HepG2 (cell line): Measurements from ENCODE around the gene ZNF282. TPM values are rescaled to one million over a fixed set of nuclear protein-coding genes. Genes with fewer than 3 reads are reported as not detected.
A peak's percentile ranks its signal among the peaks of the same experiment; 100 is the strongest.

Experiments used
- EEA1 ChIP-seq: sonication (generic); formaldehyde crosslinking; IDR thresholded peaks from 2 replicates; pipeline ENCODE4 v1.5.1; 2020; ENCODE audit warnings: mild to moderate bottlenecking, missing genetic modification reagents, borderline replicate concordance
- ELF1 ChIP-seq: sonication (generic); formaldehyde crosslinking; IDR thresholded peaks from 2 replicates; pipeline ENCODE4 v1.4.0; 2020; ENCODE audit warnings: missing genetic modification reagents
- KLF16 ChIP-seq, 2 experiments: sonication (generic) in 1 of 2; formaldehyde crosslinking in 1 of 2; IDR thresholded peaks; 2 replicates each; pipeline versions ENCODE4 v1.6.1 to v1.8.0; 2016 to 2023; ENCODE audit warnings: missing genetic modification reagents in 2 of 2, missing compliant biosample characterization in 1 of 2
- MEIS2 ChIP-seq: sonication (generic); formaldehyde crosslinking; IDR thresholded peaks from 2 replicates; pipeline ENCODE4 v1.9.0; 2021; ENCODE audit warnings: mild to moderate bottlenecking, missing genetic modification reagents
- NONO ChIP-seq, 2 experiments: fragments of 450-650 bp in 1 of 2; sonication (generic) in 1 of 2; formaldehyde crosslinking in 1 of 2; IDR thresholded peaks in 1 of 2; conservative IDR thresholded peaks in 1 of 2; 2 replicates each; pipeline versions ENCODE4 v1.6.1 to v1.8.0; 2017 to 2022; ENCODE audit warnings: mild to moderate bottlenecking in 1 of 2, missing genetic modification reagents in 1 of 2, moderate library complexity in 1 of 2
- PITX1 ChIP-seq: sonication (generic); formaldehyde crosslinking; IDR thresholded peaks from 2 replicates; pipeline ENCODE4 v1.5.1; 2020; ENCODE audit warnings: mild to moderate bottlenecking, missing genetic modification reagents
- SIX4 ChIP-seq: sonication (generic); formaldehyde crosslinking; IDR thresholded peaks from 2 replicates; pipeline ENCODE4 v1.4.0; 2020; ENCODE audit warnings: missing genetic modification reagents
- SMAD9 ChIP-seq: sonication (generic); formaldehyde crosslinking; IDR thresholded peaks from 2 replicates; pipeline ENCODE4 v1.5.1; 2020; ENCODE audit warnings: mild to moderate bottlenecking, missing genetic modification reagents
- SRSF1 ChIP-seq: fragments of 200-400 bp; formaldehyde crosslinking; optimal IDR thresholded peaks from 2 replicates; pipeline ENCODE3; 2017; ENCODE audit warnings: mild to moderate bottlenecking, low read depth, low read length, moderate library complexity
- TOPORS ChIP-seq: sonication (generic); formaldehyde crosslinking; IDR thresholded peaks from 2 replicates; pipeline ENCODE4 v1.8.0; 2023; ENCODE audit warnings: mild to moderate bottlenecking, missing genetic modification reagents
- ZFP1 ChIP-seq: IDR thresholded peaks from 2 replicates; pipeline ENCODE4 v1.6.1; 2016
- ZKSCAN5 ChIP-seq: sonication (generic); formaldehyde crosslinking; IDR thresholded peaks from 2 replicates; pipeline ENCODE4 v1.5.1; 2020; ENCODE audit warnings: mild to moderate bottlenecking, missing genetic modification reagents
- ZNF773 ChIP-seq: sonication (generic); formaldehyde crosslinking; IDR thresholded peaks from 2 replicates; pipeline ENCODE4 v1.4.0; 2020; ENCODE audit warnings: missing genetic modification reagents, borderline replicate concordance
- polyA plus RNA-seq, 8 experiments: library from polyadenylated mRNA; depleted of rRNA in 3 of 8; stranded (reverse) in 7 of 8; unstranded in 1 of 8; fragments of >200 nt; fragmentation: Illumina TruSeq in 4 of 8; extraction: Trizol in 4 of 8; gene quantifications; 2 replicates each; pipeline versions ENCODE4 v1.2.1 to v1.2.3, GENCODE V29; 2011 to 2016; ENCODE audit warnings: low read depth in 4 of 8, missing spikeins in 1 of 8, mixed read lengths in 1 of 8; ENCODE audit not compliant: insufficient read depth in 1 of 8
- total RNA-seq, 5 experiments: library from RNA; depleted of rRNA; stranded (reverse); fragments of >200 nt; fragmentation: Illumina TruSeq; extraction: Trizol; gene quantifications; 2 replicates each; pipeline ENCODE4 v1.2.3, GENCODE V29; 2016; ENCODE audit warnings: low read depth in 1 of 5
- TF ChIP-seq, protein P1 (sequence below): fragments of 450-650 bp; IDR thresholded peaks from 2 replicates; pipeline ENCODE4 v1.6.1; 2017
- TF ChIP-seq, protein P2 (sequence below): sonication (generic); formaldehyde crosslinking; IDR thresholded peaks from 2 replicates; pipeline ENCODE4; 2020; ENCODE audit warnings: missing genetic modification reagents, mild to moderate bottlenecking, borderline replicate concordance
- TF ChIP-seq, protein P3 (sequence below): IDR thresholded peaks from 2 replicates; pipeline ENCODE4 v1.6.1; 2012; ENCODE audit warnings: low read depth, low read length, improper control_type of control experiment
- TF ChIP-seq, protein P4 (sequence below): sonication (generic); formaldehyde crosslinking; IDR thresholded peaks from 2 replicates; pipeline ENCODE4 v1.5.0; 2020; ENCODE audit warnings: missing genetic modification reagents
- TF ChIP-seq, protein P5 (sequence below): sonication (generic); formaldehyde crosslinking; IDR thresholded peaks from 2 replicates; pipeline ENCODE4 v1.8.0; 2022; ENCODE audit warnings: mild to moderate bottlenecking, missing genetic modification reagents, moderate library complexity
- TF ChIP-seq, protein P6 (sequence below): sonication (generic); formaldehyde crosslinking; conservative IDR thresholded peaks from 2 replicates; pipeline ENCODE4 v1.4.0; 2020; ENCODE audit warnings: missing genetic modification reagents

The ZNF282 gene
- total and polyA plus RNA-seq, 2 of the 13 experiments (the other 11 are each of a cell fraction or from before 2014, with no cell fraction given) = 9.1 to 20.9 TPM

DNA sequence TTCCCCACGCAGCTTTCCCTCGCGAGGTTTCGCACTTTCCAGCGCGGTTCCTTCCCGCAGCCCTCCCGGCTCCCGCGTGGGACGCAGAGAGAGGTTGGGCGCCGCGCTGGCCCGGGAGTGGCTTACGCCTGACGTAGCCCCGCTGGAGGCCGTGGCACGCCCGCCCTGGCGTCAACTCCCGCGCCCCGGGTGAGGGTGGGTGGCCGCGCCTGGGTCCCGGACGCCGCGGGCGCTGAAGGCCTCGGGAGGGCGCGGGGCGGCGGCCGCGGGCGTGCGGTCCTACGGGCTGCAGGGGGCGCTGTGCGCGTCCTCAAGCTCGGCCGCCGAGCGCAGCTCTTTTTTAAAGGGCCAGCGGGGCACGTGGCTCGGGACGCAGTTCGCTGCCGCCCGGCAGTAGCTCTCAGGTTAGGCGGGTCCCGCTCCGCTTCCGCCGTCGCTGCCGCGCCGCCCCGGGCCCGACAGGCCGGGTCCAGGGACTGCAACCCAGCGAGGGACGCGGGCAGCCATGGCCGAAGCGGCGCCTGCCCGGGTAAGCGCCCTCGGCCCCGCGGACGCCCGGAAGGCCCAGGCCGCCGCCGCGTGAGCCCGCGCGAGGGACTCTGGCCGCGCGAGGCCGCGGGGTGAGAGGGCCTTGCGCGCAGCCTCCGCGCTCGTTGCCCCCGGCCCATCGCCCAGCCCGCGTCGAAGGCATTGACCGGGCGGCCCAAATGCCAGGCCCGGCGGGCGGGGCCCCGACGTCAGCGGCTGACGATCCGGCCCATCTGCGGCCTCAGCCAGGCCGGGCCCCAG lies 66.7 kb downstream of the ZNF282 start, which contains the start of gene ZNF783 (continued):
- TF ChIP-seq, protein P1, sequence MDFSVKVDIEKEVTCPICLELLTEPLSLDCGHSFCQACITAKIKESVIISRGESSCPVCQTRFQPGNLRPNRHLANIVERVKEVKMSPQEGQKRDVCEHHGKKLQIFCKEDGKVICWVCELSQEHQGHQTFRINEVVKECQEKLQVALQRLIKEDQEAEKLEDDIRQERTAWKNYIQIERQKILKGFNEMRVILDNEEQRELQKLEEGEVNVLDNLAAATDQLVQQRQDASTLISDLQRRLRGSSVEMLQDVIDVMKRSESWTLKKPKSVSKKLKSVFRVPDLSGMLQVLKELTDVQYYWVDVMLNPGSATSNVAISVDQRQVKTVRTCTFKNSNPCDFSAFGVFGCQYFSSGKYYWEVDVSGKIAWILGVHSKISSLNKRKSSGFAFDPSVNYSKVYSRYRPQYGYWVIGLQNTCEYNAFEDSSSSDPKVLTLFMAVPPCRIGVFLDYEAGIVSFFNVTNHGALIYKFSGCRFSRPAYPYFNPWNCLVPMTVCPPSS = no peak
- TF ChIP-seq, protein P2, sequence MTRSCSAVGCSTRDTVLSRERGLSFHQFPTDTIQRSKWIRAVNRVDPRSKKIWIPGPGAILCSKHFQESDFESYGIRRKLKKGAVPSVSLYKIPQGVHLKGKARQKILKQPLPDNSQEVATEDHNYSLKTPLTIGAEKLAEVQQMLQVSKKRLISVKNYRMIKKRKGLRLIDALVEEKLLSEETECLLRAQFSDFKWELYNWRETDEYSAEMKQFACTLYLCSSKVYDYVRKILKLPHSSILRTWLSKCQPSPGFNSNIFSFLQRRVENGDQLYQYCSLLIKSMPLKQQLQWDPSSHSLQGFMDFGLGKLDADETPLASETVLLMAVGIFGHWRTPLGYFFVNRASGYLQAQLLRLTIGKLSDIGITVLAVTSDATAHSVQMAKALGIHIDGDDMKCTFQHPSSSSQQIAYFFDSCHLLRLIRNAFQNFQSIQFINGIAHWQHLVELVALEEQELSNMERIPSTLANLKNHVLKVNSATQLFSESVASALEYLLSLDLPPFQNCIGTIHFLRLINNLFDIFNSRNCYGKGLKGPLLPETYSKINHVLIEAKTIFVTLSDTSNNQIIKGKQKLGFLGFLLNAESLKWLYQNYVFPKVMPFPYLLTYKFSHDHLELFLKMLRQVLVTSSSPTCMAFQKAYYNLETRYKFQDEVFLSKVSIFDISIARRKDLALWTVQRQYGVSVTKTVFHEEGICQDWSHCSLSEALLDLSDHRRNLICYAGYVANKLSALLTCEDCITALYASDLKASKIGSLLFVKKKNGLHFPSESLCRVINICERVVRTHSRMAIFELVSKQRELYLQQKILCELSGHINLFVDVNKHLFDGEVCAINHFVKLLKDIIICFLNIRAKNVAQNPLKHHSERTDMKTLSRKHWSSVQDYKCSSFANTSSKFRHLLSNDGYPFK (CRISPR knock-in tag) = no peak
- TF ChIP-seq, protein P3, sequence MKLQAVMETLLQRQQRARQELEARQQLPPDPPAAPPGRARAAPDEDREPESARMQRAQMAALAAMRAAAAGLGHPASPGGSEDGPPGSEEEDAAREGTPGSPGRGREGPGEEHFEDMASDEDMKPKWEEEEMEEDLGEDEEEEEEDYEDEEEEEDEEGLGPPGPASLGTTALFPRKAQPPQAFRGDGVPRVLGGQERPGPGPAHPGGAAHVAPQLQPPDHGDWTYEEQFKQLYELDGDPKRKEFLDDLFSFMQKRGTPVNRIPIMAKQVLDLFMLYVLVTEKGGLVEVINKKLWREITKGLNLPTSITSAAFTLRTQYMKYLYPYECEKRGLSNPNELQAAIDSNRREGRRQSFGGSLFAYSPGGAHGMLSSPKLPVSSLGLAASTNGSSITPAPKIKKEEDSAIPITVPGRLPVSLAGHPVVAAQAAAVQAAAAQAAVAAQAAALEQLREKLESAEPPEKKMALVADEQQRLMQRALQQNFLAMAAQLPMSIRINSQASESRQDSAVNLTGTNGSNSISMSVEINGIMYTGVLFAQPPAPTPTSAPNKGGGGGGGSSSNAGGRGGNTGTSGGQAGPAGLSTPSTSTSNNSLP = no peak
- peak in 1 of 2 experiments; percentile 67; a peak in 2 of 4 replicates for TF ChIP-seq KLF16 (CRISPR knock-in tag; IDR thresholded peaks at IDR 0.05)
- no peak for TF ChIP-seq ZFP1 (CRISPR knock-in tag)
- TF ChIP-seq, protein P4, sequence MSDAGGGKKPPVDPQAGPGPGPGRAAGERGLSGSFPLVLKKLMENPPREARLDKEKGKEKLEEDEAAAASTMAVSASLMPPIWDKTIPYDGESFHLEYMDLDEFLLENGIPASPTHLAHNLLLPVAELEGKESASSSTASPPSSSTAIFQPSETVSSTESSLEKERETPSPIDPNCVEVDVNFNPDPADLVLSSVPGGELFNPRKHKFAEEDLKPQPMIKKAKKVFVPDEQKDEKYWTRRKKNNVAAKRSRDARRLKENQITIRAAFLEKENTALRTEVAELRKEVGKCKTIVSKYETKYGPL (CRISPR knock-in tag) = 0 out of 2 replicates have a peak, but pooled peaks have one; percentile 25
- TF ChIP-seq TOPORS (CRISPR knock-in tag) = peak; percentile 98
- TF ChIP-seq EEA1 (CRISPR knock-in tag) = peak; percentile 88; the same call in 1 of the 2 replicates
- TF ChIP-seq ZKSCAN5 (CRISPR knock-in tag) = no peak
- TF ChIP-seq MEIS2 (CRISPR knock-in tag) = peak; percentile 52; the same call in 1 of the 2 replicates
- peak; percentile 40; the same call in 1 of the 2 replicates for TF ChIP-seq SIX4 (CRISPR knock-in tag)
- TF ChIP-seq SRSF1 = no peak
- TF ChIP-seq NONO (IDR thresholded peaks at IDR 0.05) = no peak
- TF ChIP-seq NONO (CRISPR knock-in tag; conservative IDR thresholded peaks at IDR 0.05) = peak; percentile 59; the same call in 1 of the 2 replicates
- TF ChIP-seq, protein P5, sequence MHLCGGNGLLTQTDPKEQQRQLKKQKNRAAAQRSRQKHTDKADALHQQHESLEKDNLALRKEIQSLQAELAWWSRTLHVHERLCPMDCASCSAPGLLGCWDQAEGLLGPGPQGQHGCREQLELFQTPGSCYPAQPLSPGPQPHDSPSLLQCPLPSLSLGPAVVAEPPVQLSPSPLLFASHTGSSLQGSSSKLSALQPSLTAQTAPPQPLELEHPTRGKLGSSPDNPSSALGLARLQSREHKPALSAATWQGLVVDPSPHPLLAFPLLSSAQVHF (CRISPR knock-in tag) = peak; percentile 92; the same call in 1 of the 2 replicates
- 0 out of 2 replicates have a peak, but pooled peaks have one; percentile 60 for TF ChIP-seq ZNF773
- TF ChIP-seq PITX1 (CRISPR knock-in tag) = 0 out of 2 replicates have a peak, but pooled peaks have one; percentile 18
- TF ChIP-seq, protein P6, sequence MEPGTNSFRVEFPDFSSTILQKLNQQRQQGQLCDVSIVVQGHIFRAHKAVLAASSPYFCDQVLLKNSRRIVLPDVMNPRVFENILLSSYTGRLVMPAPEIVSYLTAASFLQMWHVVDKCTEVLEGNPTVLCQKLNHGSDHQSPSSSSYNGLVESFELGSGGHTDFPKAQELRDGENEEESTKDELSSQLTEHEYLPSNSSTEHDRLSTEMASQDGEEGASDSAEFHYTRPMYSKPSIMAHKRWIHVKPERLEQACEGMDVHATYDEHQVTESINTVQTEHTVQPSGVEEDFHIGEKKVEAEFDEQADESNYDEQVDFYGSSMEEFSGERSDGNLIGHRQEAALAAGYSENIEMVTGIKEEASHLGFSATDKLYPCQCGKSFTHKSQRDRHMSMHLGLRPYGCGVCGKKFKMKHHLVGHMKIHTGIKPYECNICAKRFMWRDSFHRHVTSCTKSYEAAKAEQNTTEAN = peak; percentile 73
- no peak for TF ChIP-seq SMAD9 (CRISPR knock-in tag)
- no peak for TF ChIP-seq ELF1
